GM18511 (cell line): ENCODE data around the gene NLGN1.
"Not testable (repeated sequence)": the region's sequence is repeated elsewhere in the genome, so short reads cannot be mapped to it uniquely, and the experiment has no call there.

Experiments
- ATAC-seq: cut with Tn5 transposase; IDR thresholded peaks from one replicate; pipeline ENCODE4 v1.9.1; 2021; ENCODE audit warnings: mild to moderate bottlenecking, moderate library complexity; ENCODE audit not compliant: unreplicated experiment

The NLGN1 gene

DNA sequence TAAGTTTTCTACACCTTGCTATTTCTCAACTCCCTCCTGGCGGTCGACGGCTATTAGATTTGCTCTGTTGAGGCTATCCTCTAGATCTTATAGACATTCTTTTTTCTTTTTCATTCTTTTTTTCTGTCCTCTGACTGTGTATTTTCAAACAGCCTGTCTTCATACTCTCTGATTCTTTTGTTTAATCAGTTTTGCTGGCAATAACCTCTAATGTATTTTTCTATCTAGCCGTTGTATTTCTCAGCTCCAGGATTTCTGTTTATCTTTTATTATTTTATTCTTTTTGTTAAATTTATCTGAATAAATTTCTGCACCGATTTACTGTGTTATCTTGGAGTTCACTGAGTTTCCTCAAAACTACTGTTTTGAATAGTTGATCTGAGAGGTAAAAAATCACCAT lies 31.5 kb downstream of the NLGN1 start:
- ATAC-seq, result no peak

DNA sequence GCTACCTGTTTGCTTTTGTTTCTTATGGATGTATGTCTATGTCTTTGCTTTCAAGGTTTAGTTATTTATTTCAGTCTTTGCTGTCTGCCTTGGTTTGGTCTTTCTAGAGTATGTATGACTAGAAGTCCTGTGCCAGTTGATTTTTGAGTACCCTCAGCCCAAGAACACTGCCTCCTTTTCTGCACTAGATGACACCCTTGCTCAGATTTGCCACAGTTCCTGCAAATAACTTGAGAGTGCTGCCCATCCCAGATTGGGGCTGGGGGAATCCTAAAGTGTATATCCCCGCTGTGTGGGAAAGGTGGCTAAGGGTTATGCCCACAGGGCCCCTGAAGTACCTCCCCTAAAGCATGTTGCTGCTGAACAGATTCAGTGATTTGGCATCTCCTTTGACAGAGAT lies 32.0 kb downstream of the NLGN1 start:
- ATAC-seq, result no peak

DNA sequence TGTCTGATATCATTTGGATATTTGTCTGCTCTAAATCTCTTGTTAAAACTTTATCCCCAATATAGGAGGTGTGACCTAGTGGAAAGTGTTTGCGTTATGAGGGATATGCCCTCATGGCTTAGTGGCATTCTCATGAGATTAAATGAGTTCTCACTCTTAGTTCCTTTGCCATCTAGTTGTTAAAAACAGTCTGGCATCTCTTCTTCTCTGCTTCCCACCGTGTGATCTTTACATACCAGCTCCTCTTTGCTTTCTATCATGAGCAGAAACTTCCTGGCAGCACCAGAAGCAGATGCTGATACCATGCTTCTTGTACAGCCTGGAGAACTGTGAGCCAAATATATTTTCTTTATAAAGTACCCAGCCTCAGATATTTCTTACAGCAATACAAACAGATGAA lies 33.0 kb downstream of the NLGN1 start:
- no peak for ATAC-seq

GRCh38 chr3:173439004-173439403 lies 41.5 kb downstream of the NLGN1 start:
- ATAC-seq, result no peak

DNA sequence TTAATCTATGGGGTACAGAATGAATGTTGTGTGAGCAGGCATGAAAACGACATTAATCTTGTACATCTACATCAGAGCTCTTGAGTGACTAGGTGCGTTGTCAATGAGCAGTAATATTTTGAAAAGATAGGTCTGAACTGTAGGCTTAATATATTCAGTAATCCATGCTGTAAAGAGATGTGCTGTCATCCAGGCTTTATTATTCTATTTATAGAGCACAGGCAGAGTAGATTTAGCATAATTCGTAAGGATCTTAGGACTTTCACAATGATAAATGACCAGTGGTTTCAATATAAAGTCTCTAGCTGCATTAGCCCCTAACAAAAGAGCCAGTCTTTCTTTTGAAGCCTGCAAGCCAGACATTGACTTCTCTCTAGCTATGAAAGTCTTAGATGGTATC lies 43.0 kb downstream of the NLGN1 start:
- ATAC-seq, result no peak

DNA sequence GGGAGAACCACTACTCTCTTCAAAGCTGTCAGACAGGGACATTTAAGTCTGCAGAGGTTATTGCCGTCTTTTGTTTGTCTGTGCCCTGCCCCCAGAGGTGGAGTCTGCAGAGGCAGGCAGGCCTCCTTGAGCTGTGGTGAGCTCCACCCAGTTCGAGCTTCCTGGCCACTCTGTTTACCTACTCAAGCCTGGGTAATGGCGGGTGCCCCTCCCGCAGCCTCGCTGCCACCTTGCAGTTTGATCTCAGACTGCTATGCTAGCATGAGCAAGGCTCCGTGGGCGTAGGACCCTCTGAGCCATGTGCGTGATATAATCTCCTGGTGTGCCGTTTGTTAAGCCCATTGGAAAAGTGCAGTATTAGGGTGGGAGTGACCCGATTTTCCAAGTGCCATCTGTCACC lies 54.0 kb downstream of the NLGN1 start:
- not testable (repeated sequence) for ATAC-seq

DNA sequence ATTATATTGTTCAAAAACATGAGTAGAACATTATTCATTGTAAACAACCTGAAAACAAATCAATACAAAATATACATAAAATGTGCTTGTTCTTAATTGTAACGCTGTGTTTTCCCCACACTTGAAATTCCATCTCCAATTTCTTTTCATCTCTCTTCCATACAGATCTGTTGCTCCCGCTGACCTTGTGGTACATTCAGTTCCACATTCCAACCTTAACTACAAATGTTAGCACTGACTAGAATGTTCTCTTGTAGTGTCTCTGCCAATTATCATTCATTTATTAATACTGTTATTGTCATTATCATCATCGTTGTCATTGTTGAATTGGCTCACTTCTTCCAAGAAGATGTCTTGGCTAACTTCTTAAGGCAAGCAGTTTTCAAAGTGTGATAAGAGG lies 65.7 kb downstream of the NLGN1 start:
- no peak for ATAC-seq

DNA sequence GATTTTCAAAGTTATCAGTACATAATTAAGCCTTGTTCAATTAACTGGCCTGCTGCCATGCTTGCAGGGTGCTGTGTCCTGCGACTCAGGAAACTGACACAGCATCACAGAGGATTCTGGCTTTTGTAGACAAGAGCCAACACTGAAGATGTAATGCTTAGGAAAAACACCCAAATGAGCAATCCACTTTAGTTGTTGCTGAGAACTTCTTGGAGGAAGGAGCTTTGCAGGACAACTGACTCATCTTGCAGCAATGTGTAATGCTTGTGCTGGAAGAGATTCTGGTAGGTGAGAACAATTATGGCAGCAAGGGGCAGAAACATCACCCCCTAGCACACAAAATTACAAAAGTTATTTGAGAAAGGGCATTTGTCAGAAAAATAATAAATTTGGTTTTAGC lies 67.6 kb downstream of the NLGN1 start:
- ATAC-seq, result no peak

DNA sequence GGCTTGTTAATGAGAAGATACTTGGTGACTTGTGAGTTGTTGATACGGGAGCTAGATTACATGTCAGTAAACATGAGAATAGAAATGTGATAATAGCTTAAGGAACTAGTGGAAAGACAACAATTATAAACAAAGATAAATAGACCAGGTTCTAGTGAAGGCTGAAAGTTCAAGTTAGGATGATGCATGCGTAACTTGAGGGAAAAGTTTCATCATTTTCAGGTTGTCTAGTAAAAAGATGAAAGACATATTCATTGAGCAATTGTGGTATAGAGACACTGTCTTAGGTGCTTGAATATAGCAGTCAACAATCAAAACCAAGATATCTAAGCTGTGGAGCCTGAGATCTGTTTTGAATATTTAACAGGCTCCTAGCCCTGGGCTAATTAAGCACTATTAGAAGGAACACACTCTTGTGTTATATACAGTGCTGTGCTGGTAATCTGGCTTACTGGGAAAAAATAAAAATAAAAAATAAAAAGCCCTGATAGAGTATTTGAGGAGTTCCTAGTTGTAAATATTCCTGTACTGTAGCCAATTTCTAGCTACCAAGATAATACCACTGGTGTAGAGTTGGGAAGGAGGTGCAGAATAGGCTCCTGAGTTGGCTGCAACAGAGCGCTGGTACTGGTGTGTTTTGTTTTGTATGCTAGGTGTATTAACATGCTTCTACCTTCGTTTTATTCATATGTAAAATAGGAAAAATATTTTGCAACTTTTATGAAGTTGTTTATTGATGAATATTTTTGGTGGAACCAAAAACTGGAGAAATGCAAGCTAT lies 68.5 kb downstream of the NLGN1 start:
- ATAC-seq, result no peak

GRCh38 chr3:173467501-173467900 lies 70.0 kb downstream of the NLGN1 start:
- ATAC-seq, result no peak

DNA sequence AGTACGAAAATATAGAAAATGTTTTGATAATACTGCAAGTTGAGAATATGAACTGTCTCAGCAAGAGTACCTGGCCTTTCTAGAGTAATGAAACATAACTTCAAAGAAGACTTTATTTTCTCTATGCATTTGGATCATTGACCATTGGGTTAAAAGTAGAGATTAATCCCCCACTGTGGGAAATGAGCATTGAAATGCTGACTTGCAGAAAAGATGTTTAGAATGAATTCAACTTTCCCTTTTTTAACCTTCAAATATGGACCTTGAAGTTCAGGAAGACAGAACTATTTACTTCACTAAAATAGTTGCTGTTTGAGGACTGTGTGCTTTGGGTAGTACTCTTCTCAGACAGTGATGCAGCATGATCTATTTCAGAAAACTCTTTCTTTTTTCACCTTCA lies 75.7 kb downstream of the NLGN1 start:
- ATAC-seq, result no peak

- ATAC-seq, result no peak
These were observed 81.8 kb downstream of the NLGN1 start for GRCh38 chr3:173479301-173479700.

GRCh38 chr3:173501931-173502489 lies 104.5 kb downstream of the NLGN1 start:
- ATAC-seq, result no peak

GRCh38 chr3:173502983-173503568 lies 105.5 kb downstream of the NLGN1 start:
- no peak for ATAC-seq

- no peak for ATAC-seq
These were observed 113.0 kb downstream of the NLGN1 start for GRCh38 chr3:173510565-173510964.

GRCh38 chr3:173513123-173513522 lies 115.6 kb downstream of the NLGN1 start:
- ATAC-seq, result peak; percentile 76

GRCh38 chr3:173529062-173529711 lies 131.6 kb downstream of the NLGN1 start:
- ATAC-seq, result peak; percentile 99

DNA sequence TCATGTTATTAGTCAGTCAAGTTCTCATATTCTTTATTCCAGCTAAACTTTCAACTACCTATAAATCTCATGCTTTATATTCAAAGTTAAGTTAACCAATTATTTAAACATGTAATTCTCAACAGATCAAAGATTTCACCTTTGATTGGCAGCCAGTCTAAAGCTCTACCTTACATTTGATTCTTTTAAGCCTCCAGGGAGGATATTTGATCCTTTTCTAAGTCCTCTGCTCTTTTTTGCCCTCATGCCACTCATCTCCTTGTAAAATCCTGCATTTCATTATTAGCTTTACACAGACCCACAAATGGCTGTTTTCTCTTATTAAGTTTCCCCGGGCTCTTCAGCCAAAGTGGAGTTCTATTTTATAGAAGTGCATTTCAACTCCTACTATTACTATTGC lies 134.1 kb downstream of the NLGN1 start:
- no peak for ATAC-seq

- no peak for ATAC-seq
These were observed 140.9 kb downstream of the NLGN1 start for GRCh38 chr3:173538410-173538809.

DNA sequence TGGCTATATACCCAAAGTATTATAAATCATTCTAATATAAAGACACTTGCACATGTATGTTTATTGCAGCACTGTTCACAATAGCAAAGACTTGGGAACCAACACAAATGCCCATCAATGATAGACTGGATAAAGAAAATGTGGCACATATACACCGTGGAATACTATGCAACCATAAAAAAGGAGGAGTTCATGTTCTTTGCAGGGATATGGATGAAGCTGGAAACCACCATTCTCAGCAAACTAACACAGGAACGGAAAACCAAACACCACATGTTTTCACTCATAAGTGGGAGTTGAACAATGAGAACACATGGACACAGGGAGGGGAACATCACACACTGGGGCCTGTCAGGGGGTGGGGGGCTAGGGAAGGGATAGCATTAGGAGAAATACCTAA lies 148.0 kb downstream of the NLGN1 start:
- ATAC-seq, result not testable (repeated sequence)

DNA sequence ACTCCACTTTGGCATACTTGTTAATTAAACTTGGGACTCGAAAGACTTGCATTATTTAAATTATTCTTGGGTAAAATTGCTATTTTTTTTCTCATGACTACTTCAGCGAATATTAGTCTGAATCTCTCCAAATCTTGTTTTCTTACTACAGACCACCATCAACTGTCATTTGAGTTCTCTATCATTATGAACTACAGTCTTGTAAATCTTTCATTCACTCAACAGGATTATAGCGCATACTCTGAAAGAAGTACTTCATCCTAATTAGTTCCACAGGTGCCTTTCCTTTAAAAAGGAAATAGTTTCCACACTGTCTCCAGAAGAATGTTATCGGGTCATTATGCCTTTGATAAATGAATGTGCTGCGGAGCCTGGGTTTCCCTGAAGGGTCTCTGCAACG lies 149.5 kb downstream of the NLGN1 start:
- ATAC-seq, result no peak

GRCh38 chr3:173548261-173548660 lies 150.7 kb downstream of the NLGN1 start:
- no peak for ATAC-seq
